ENCODE measurements around the gene A2M. TPM values are rescaled to one million over a fixed set of nuclear protein-coding genes. Genes with fewer than 3 reads are reported as not detected.
A peak's percentile ranks its signal among the peaks of the same experiment; 100 is the strongest.

A2M gene
- total RNA-seq, 2 donors from 2014 or later = 0.66 TPM; not detected in 1

- H3K4me1 Mint-ChIP-seq = no peaks in the 10 kb centered on the region
These were observed 33.9 kb downstream of the A2M start for GRCh38 chr12:9081667-9082427.

DNA sequence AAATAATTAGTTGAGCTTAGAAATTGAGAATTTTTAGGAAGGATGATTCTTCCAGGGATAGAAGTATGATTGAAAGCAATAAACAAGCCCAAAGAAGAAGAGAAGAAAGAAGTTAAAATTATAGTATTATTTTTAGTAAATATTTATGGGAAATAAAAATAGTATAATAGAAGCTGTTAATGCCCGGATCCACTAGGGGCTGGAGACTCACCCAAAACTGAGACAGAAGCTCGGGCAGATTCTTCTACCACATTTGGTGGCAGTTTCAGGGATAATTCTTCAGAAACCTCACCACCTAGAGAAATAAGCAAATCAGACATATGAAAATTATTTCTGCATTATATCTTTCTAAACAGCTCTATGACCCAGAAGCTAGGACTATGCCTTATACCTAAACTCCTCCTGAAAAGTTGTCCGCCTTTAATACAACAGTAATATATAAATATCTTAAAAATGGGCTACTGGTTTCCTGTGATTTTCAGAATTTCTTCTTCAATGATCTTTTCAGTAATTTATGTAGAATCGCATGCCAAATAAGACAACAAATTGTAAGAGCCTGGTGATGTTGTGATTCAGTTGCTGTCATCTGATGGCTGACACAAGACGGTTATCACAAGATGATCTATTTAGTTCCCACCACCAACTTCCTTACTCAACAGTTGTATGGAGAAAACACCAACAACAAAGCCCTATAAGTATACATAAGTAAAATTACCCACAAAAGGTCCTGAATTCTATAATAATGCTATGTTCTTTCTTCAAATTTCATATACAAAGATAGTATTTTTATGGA is 35.6 kb downstream of the A2M start:
- Mint-ChIP-seq H3K27me3 (ENCODE audit: insufficient read depth) (no peaks in the 10 kb centered on the region), H3K4me1 (no peaks in the 10 kb centered on the region), H3K27ac (no peak overlapping the region), H3K36me3 (ENCODE audit: low read depth) (no peaks in the 10 kb centered on the region), H3K9me3 (peaks cover 24% of the 10 kb centered on the region), H3K4me3 (no peak overlapping the region)
- Histone ChIP-seq H3K9ac (ENCODE audit: extremely low read depth, low read length, poor library complexity, severe bottlenecking) (no peak overlapping the region), H3K4me1 (ENCODE audit: control insufficient read depth, insufficient read depth, low read length) (no peaks in the 10 kb centered on the region), H3K9me3 (ENCODE audit: control insufficient read depth, low read length) (peaks cover 15% of the 10 kb centered on the region), H3K27ac (ENCODE audit: low read depth, low read length) (no peak overlapping the region), H3K36me3 (ENCODE audit: control insufficient read depth, insufficient read depth, low read length) (no peaks in the 10 kb centered on the region), H3K27me3 (ENCODE audit: control insufficient read depth, insufficient read depth, low read length, poor library complexity, severe bottlenecking) (no peaks in the 10 kb centered on the region), H3K4me3 (ENCODE audit: low read length) (no peak overlapping the region)
- TF ChIP-seq, protein P1, sequence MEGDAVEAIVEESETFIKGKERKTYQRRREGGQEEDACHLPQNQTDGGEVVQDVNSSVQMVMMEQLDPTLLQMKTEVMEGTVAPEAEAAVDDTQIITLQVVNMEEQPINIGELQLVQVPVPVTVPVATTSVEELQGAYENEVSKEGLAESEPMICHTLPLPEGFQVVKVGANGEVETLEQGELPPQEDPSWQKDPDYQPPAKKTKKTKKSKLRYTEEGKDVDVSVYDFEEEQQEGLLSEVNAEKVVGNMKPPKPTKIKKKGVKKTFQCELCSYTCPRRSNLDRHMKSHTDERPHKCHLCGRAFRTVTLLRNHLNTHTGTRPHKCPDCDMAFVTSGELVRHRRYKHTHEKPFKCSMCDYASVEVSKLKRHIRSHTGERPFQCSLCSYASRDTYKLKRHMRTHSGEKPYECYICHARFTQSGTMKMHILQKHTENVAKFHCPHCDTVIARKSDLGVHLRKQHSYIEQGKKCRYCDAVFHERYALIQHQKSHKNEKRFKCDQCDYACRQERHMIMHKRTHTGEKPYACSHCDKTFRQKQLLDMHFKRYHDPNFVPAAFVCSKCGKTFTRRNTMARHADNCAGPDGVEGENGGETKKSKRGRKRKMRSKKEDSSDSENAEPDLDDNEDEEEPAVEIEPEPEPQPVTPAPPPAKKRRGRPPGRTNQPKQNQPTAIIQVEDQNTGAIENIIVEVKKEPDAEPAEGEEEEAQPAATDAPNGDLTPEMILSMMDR (conservative IDR thresholded peaks at IDR 0.05) = peak; percentile 63
- 76% methylated on average over 4 of the region's 5 CpGs; no CpG with 5 or more reads in 1 of the 2 experiments for WGBS, 2 experiments (ENCODE audit: insufficient coverage in 1 of 2, insufficient read length in 1 of 2)
- no peak for DNase-seq

More at GRCh38 chr12:9081667-9082427, 33.9 kb downstream of the A2M start:
- WGBS, 2 experiments (ENCODE audit: insufficient coverage in 1 of 2, insufficient read length in 1 of 2) = 95 to 100% methylated on average over 3 of the region's 3 CpGs
- Mint-ChIP-seq H3K36me3 (ENCODE audit: low read depth) (no peaks in the 10 kb centered on the region), H3K9me3 (peaks cover 26% of the 10 kb centered on the region), H3K4me3 (no peak overlapping the region), H3K27ac (no peak overlapping the region), H3K27me3 (ENCODE audit: insufficient read depth) (no peaks in the 10 kb centered on the region)
- Histone ChIP-seq H3K4me3 (ENCODE audit: low read length) (no peak overlapping the region), H3K36me3 (ENCODE audit: control insufficient read depth, insufficient read depth, low read length) (no peaks in the 10 kb centered on the region), H3K9me3 (ENCODE audit: control insufficient read depth, low read length) (peaks cover 15% of the 10 kb centered on the region), H3K27ac (ENCODE audit: low read depth, low read length) (no peak overlapping the region), H3K4me1 (ENCODE audit: control insufficient read depth, insufficient read depth, low read length) (no peaks in the 10 kb centered on the region), H3K9ac (ENCODE audit: extremely low read depth, low read length, poor library complexity, severe bottlenecking) (no peak overlapping the region), H3K27me3 (ENCODE audit: control insufficient read depth, insufficient read depth, low read length, poor library complexity, severe bottlenecking) (no peaks in the 10 kb centered on the region)
- TF ChIP-seq, protein P1 (conservative IDR thresholded peaks at IDR 0.05) = no peak
- no peak for DNase-seq

DNA sequence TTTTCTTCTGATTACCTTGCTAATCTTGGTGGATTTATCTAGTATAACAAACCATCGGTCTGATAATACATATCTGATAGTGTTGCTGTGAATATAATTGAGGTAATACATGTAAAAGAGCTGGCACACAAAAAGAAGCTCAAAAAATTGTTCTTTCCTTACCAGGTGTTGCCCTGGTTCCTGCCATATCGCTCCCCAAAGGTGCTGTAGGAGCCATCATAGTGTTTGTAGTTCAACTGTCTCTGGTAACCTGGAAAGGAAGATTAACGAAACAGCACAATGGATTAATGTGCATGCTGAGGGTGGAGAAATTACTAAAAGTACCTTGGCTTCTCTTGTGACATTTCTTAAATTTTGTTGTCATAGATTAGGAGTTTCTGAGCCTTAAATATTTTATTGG is 36.6 kb downstream of the A2M start:
- Histone ChIP-seq H3K27me3 (ENCODE audit: control insufficient read depth, insufficient read depth, low read length, poor library complexity, severe bottlenecking) (no peaks in the 10 kb centered on the region), H3K4me1 (ENCODE audit: control insufficient read depth, insufficient read depth, low read length) (no peaks in the 10 kb centered on the region), H3K9ac (ENCODE audit: extremely low read depth, low read length, poor library complexity, severe bottlenecking) (no peak overlapping the region), H3K27ac (ENCODE audit: low read depth, low read length) (no peak overlapping the region), H3K36me3 (ENCODE audit: control insufficient read depth, insufficient read depth, low read length) (no peaks in the 10 kb centered on the region), H3K9me3 (ENCODE audit: control insufficient read depth, low read length) (peaks cover 8% of the 10 kb centered on the region), H3K4me3 (ENCODE audit: low read length) (no peak overlapping the region)
- Mint-ChIP-seq H3K4me3 (no peak overlapping the region), H3K27ac (no peak overlapping the region), H3K9me3 (peaks cover 17% of the 10 kb centered on the region), H3K27me3 (ENCODE audit: insufficient read depth) (peaks cover under 1% of the 10 kb centered on the region), H3K4me1 (no peaks in the 10 kb centered on the region), H3K36me3 (ENCODE audit: low read depth) (no peaks in the 10 kb centered on the region)
- TF ChIP-seq, protein P1 (conservative IDR thresholded peaks at IDR 0.05) = no peak
- no peak for DNase-seq
- WGBS, 2 experiments (ENCODE audit: insufficient coverage in 1 of 2, insufficient read length in 1 of 2) = 90 to 97% methylated on average over 3 of the region's 3 CpGs

All from endodermal cell (in vitro differentiated cells).